Vagina (tissue), 2 donors: ENCODE results near the gene ADAMTSL3.

Experiments used
- POLR2A ChIP-seq, 2 donors: fragments of 450-650 bp; IDR thresholded peaks; one replicate each; pipeline ENCODE4 v1.6.1; 2017; ENCODE audit warnings: antibody characterized with exemption in 2 of 2, mild to moderate bottlenecking in 2 of 2, moderate library complexity in 2 of 2
- POLR2AphosphoS5 ChIP-seq, 2 donors: sonication (generic); formaldehyde crosslinking; IDR thresholded peaks; one replicate each; pipeline ENCODE4 v1.9.0; 2017; ENCODE audit warnings: antibody characterized with exemption in 2 of 2, mild to moderate bottlenecking in 2 of 2, low read depth in 1 of 2; ENCODE audit not compliant: insufficient read depth in 1 of 2

DNA sequence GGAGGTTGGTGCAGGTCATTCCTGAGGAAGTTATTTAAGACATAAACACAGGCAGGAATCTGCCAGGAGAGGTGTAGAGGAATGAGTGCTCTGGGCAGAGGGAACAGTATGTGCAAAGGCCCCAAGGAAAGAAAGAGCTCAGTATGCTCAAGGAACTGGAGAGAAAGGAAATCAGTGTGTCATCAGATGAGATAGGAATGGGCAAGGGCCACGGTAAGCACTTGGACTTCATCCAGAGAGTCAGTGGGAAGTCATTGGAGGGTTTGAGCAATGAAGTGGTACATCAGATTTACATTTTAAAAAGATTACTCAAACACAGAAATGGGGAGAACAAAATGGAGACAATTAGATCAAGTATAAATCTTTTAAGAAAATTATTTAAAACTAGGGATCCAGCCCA lies 272.2 kb downstream of the ADAMTSL3 start:
- TF ChIP-seq POLR2A (IDR thresholded peaks at IDR 0.05) = no peak
- no peak for TF ChIP-seq POLR2AphosphoS5 (IDR thresholded peaks at IDR 0.05; ENCODE audit: insufficient read depth in 1 of 2, low read depth in 1 of 2)
